Measurements from ENCODE around the gene MCM3AP.

Gene MCM3AP

GRCh38 chr21:46215436-46216131 is 69.8 kb downstream of the MCM3AP start:
- DNase-seq: no peak

- DNase-seq: no peak
These were observed 70.7 kb downstream of the MCM3AP start for GRCh38 chr21:46214478-46215340.

GRCh38 chr21:46213620-46214286 is 71.7 kb downstream of the MCM3AP start:
- no peak for DNase-seq

DNA sequence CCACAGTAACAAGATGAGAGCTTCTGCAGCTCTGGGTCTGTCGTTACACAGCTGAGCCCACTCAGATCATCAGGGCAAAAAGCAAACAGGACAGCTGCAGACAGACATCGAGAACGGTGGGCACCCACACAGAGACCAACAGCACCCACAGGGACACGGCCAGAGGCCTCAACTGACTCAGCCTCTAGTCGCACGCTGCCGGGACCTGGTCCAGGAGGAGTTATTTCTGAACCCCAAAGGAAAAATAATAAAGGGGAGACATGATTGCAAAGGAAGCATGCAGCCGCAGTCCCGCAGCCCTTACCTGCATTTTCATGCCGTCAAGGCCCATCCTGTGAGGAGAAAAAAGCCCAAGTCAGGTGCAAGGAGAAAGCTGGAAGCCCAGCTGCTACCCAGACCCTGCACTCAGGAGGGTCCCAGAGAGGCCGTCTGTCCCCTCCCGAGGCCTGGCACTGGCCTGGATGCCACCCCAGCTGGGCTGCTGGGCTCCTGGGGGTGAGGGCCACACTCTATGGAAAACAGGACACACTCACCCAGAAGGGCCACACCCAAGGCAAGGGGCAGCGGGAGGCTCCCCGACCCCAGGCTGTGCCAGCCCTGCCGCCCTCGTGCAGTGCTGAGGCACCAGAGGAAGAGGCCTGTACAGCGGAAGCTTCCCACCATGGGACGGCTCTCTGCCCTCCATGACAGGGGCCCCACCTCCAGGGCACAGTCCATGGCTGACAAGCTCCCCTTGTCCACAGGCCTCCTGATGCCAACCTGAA is 72.5 kb downstream of the MCM3AP start:
- no peak for DNase-seq

- no peak for DNase-seq
These were observed 73.4 kb downstream of the MCM3AP start for GRCh38 chr21:46211786-46212720.

DNA sequence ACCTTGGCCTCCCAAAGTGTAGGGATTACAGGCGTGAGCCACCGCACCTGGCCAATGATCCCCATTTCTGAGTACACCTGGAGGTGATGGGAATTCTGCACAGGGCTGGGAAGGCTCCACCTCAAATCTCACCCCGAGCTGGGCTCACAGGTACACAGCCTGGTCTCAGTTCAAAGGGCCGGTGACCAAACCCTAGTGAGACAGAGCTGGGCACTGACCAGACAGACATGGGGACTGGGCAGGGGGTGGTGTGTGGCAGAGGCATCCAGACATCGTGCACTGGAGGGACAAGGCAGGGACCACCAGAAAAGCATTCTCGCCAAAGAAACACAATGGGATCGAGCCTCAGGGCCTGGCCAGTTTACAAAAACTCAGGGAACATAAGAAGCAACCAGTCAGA is 74.0 kb downstream of the MCM3AP start:
- DNase-seq: no peak

DNA sequence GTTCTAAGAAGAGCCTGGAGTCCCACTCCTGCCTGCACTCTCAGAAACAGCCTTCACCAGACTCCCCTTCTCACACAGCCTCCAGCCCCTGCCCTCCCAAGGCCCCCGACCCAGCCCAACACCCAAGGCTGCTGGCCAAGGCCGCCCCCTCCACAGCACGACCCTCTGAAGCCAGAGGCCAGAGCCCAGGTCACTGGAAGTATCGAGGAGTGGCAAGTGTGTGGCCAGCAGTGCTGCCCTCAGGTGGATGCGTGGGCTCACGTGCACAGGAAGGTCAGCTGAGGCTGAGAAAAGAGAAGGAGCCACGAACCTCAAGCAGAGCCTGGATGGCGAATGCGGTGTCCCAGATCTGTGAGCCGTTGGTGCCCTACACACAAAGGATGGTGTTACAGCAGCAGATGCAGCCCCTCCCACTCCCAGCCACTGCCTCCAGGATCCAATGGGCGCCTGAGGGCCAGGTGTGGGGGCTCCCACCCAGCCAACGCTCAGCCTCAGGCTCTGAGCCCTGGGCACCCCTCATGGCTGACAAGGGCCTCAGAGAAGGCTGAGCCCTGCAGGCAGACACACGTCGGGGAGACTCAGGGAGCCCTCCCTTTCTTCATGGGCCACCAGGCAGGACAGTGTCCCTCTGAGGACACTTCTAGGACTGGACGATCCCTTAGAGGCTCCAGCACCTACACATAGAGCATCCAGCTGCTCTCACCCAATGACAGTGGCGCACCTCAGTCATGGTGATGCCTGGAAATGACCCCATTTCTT is 74.9 kb downstream of the MCM3AP start:
- DNase-seq: no peak

DNA sequence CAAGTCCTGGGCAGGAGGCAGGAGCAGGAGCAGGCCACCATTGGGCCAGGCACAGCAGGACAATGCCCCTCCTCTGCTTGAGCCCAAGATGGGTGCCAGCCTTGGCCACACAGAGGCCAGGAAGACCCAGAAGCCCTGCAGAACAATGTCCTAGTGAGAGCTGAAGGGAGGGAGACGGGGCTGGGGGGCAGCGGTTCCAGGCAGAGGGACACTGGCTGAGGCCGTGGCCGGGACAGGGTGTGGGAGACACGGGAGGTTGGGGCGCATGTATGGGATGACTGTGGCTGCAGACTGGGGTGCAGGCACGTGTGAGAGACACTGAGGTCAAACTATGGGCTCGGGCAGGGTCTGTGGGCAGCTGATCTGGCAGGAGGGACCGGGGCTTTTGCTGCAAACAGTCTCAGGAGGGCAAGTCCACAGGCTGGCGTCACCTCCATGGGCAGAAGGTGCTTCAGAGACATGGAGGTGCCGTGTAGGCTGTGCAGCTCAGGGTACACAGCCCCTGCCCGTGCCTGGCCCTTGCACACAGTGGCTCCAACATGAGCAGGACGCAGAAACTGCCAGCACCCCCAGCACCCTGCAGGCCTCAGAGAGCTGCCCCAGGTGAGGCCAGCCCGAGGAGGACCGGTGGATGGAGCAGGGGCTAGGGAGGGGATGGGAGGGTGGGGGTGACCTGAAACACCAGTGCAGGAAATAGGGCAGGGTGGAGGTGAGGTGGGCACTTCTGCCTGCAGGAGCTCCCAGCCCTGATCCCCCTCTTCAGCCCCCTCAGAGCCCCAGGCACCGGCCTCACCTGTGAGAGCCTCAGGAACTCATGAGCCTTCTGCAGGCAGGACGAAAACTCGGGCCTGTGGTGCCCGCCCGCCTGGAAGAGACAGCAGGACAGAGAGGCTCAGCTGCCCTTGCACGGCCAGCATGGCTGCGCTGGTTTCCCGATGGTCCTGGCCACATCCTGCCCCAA is 76.4 kb downstream of the MCM3AP start:
- no peak for DNase-seq

GRCh38 chr21:46207920-46208591 is 77.4 kb downstream of the MCM3AP start:
- DNase-seq: no peak

- DNase-seq: no peak
These were observed 78.1 kb downstream of the MCM3AP start for GRCh38 chr21:46207006-46207919.

DNA sequence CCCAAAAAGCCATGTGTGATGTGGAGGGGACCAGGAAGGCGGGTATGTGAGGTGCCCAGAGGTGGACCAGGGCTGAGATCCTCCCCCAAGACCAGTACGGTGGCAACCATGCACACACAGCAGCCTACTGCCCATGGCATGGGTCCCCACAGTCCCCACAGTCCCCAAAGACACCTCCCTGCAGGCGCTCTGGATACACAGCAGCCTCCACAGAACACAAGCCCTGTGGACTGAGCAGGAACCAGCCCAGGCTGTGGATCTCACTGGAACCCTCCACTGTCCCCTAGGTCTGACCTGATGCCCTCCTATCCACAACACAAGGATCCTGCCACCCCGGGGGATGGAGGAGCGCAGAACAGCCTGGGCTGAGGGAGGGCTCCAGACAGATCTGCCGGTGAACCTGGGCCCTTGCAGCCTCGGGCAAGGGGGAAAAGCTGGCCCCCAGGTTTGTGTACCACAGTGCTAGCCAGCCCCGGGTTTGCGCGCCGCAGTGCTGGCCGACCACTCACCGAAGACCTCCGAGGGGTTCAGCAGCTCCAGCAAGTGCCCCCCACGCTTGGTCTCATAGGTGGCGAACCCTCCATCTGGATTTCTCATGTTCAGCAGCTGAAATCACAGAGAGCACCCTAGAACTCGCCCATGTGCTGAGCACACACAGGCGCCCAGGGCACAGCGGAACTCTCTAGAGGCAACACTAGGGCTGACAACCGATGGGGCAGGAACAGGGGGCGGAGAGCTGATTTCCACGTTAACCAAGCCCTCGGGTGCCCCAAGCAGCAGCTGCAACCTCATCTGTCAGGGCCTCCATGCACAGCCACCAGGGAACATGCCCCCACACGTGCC is 79.0 kb downstream of the MCM3AP start:
- no peak for DNase-seq

DNA sequence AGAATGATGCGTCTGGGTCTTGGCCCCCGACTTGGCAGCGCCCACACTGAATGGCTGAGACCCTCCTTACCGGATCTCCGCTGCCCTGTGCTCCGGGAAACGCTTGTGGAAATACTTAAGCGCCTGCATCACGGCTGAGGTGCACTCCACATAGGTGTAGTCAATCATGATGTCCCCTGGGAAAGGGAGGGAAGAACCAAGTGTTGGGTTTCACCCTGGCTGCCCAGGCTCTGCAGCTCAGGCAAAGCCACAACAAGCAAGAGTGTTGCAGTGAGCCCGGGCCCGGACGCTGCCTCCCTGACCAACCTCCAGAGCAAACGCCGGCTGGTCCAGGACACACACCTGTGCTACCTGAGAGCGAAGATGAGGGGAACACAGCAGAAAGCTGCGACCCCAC is 79.6 kb downstream of the MCM3AP start:
- no peak for DNase-seq

DNA sequence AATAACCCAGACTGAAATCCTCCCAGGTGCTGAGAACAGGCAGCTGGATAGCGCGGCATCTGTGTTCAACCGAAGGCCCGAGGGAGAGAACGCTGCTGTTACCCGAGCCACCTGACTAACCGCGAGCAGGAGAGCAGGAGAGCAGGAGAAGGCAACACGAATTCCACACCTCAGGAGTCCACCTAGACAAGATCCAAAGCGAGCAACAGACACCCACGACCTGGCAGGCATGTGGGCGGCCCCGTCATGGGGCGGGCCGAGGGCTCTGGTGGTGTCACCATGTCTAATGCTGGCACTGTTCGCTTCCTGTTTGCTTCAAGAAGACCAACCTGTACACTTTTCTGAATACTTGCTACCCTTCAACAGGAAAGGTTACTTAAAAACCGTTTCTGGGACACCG is 80.2 kb downstream of the MCM3AP start:
- no peak for DNase-seq

DNA sequence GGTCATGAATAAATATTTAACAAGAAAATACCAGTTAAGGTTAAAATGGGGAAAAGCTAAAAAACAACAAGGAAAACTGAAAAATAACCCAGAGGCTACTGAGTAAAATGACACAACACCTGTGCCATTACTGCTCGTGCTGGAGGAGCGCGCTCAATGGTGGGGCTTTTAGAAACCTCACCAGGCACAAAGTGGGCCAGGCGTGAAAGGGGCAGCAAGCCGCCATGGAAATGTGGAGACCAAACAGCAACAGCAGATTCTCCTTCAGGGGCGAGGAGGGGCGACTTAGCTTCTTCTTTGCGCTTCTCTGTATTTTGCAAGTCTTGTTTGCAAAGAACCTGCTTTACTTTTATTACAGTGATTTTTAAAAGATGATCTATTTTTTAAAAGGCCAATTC is 82.2 kb downstream of the MCM3AP start:
- DNase-seq: no peak

DNA sequence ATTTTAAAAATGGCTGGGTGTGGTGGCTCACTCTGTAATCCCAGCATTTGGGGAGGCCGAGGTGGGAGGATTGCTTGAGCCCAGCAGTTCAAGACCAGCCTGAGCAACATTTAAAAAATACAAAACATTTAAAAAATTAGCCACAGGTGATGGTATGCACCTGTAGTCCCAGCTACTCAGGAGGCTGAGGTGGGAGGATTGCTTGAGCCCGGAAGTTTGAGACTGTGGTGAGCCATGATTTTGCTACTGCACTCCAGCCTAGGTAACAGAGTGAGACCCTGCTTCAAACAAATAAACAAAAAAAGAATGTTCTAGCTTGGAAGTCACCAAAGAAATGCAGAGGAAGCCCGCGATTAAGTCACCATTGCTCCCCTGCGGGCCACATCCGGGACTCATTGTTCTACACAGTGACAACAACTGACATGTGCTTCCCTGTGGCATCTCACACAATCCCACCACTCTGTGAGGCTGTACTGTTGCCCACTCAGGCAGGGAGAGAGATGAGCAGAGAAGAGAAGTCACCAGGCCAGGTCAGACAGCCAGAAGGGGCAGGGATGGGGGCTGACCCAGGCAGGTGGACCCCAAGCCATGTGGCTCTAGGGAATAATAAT is 82.7 kb downstream of the MCM3AP start:
- no peak for DNase-seq

Measured in AML-193 (cell line).